ENCODE measurements around the gene NOTCH4.
"Not testable (repeated sequence)": the region's sequence is repeated elsewhere in the genome, so short reads cannot be mapped to it uniquely, and the experiment has no call there.

Gene NOTCH4

GRCh38 chr6:32220021-32220420 is 3.8 kb downstream of the NOTCH4 start:
- no peak overlapping the region for H3K27ac ChIP-seq (ENCODE audit: low read depth in 2 of 2, low read length in 2 of 2)
- no peak overlapping the region for H3K9ac ChIP-seq (ENCODE audit: low read depth in 1 of 2, low read length in 2 of 2)
- H3K4me3 ChIP-seq (ENCODE audit: low read length in 2 of 2): no peak overlapping the region
- H3K9me3 ChIP-seq (ENCODE audit: control insufficient read depth in 2 of 2, low read length in 2 of 2): no peaks in the 10 kb centered on the region
- no peaks in the 10 kb centered on the region for H3K27me3 ChIP-seq (ENCODE audit: control insufficient read depth in 2 of 2, insufficient read depth in 2 of 2, low read length in 2 of 2)
- no peaks in the 10 kb centered on the region for H3K36me3 ChIP-seq (ENCODE audit: control insufficient read depth in 2 of 2, insufficient read depth in 2 of 2, low read length in 2 of 2)
- H3K4me1 ChIP-seq (ENCODE audit: control insufficient read depth in 2 of 2, insufficient read depth in 2 of 2, low read length in 2 of 2): no peaks in the 10 kb centered on the region

GRCh38 chr6:32218167-32218566 is 5.7 kb downstream of the NOTCH4 start:
- Histone ChIP-seq H3K27me3 (ENCODE audit: control insufficient read depth in 2 of 2, insufficient read depth in 2 of 2, low read length in 2 of 2) (no peaks in the 10 kb centered on the region), H3K9ac (ENCODE audit: low read depth in 1 of 2, low read length in 2 of 2) (no peak overlapping the region), H3K4me3 (ENCODE audit: low read length in 2 of 2) (no peak overlapping the region), H3K36me3 (ENCODE audit: control insufficient read depth in 2 of 2, insufficient read depth in 2 of 2, low read length in 2 of 2) (no peaks in the 10 kb centered on the region), H3K27ac (ENCODE audit: low read depth in 2 of 2, low read length in 2 of 2) (no peak overlapping the region), H3K4me1 (ENCODE audit: control insufficient read depth in 2 of 2, insufficient read depth in 2 of 2, low read length in 2 of 2) (no peaks in the 10 kb centered on the region), H3K9me3 (ENCODE audit: control insufficient read depth in 2 of 2, low read length in 2 of 2) (no peaks in the 10 kb centered on the region)

GRCh38 chr6:32216998-32217397 is 6.9 kb downstream of the NOTCH4 start:
- Histone ChIP-seq H3K4me1 (ENCODE audit: control insufficient read depth in 2 of 2, insufficient read depth in 2 of 2, low read length in 2 of 2) (no peaks in the 10 kb centered on the region), H3K27me3 (ENCODE audit: control insufficient read depth in 2 of 2, insufficient read depth in 2 of 2, low read length in 2 of 2) (no peaks in the 10 kb centered on the region), H3K9ac (ENCODE audit: low read depth in 1 of 2, low read length in 2 of 2) (no peak overlapping the region), H3K4me3 (ENCODE audit: low read length in 2 of 2) (no peak overlapping the region), H3K9me3 (ENCODE audit: control insufficient read depth in 2 of 2, low read length in 2 of 2) (no peaks in the 10 kb centered on the region), H3K27ac (ENCODE audit: low read depth in 2 of 2, low read length in 2 of 2) (no peak overlapping the region), H3K36me3 (ENCODE audit: control insufficient read depth in 2 of 2, insufficient read depth in 2 of 2, low read length in 2 of 2) (no peaks in the 10 kb centered on the region)

- H3K9me3 ChIP-seq (ENCODE audit: control insufficient read depth in 2 of 2, low read length in 2 of 2): no peaks in the 10 kb centered on the region
- no peak overlapping the region for H3K27ac ChIP-seq (ENCODE audit: low read depth in 2 of 2, low read length in 2 of 2)
- no peak overlapping the region for H3K4me3 ChIP-seq (ENCODE audit: low read length in 2 of 2)
- H3K36me3 ChIP-seq (ENCODE audit: control insufficient read depth in 2 of 2, insufficient read depth in 2 of 2, low read length in 2 of 2): no peaks in the 10 kb centered on the region
- H3K4me1 ChIP-seq (ENCODE audit: control insufficient read depth in 2 of 2, insufficient read depth in 2 of 2, low read length in 2 of 2): no peaks in the 10 kb centered on the region
- no peak overlapping the region for H3K9ac ChIP-seq (ENCODE audit: low read depth in 1 of 2, low read length in 2 of 2)
- H3K27me3 ChIP-seq (ENCODE audit: control insufficient read depth in 2 of 2, insufficient read depth in 2 of 2, low read length in 2 of 2): no peaks in the 10 kb centered on the region
Measured at GRCh38 chr6:32216285-32216684, 7.6 kb downstream of the NOTCH4 start.

- Histone ChIP-seq H3K9me3 (ENCODE audit: control insufficient read depth in 2 of 2, low read length in 2 of 2) (no peaks in the 10 kb centered on the region), H3K27me3 (ENCODE audit: control insufficient read depth in 2 of 2, insufficient read depth in 2 of 2, low read length in 2 of 2) (no peaks in the 10 kb centered on the region), H3K4me1 (ENCODE audit: control insufficient read depth in 2 of 2, insufficient read depth in 2 of 2, low read length in 2 of 2) (no peaks in the 10 kb centered on the region), H3K4me3 (ENCODE audit: low read length in 2 of 2) (no peak overlapping the region), H3K9ac (ENCODE audit: low read depth in 1 of 2, low read length in 2 of 2) (no peak overlapping the region), H3K36me3 (ENCODE audit: control insufficient read depth in 2 of 2, insufficient read depth in 2 of 2, low read length in 2 of 2) (no peaks in the 10 kb centered on the region), H3K27ac (ENCODE audit: low read depth in 2 of 2, low read length in 2 of 2) (no peak overlapping the region)
Measured at GRCh38 chr6:32215617-32216016, 8.2 kb downstream of the NOTCH4 start.

GRCh38 chr6:32214126-32214525 is 9.7 kb downstream of the NOTCH4 start:
- Histone ChIP-seq H3K36me3 (ENCODE audit: control insufficient read depth in 2 of 2, insufficient read depth in 2 of 2, low read length in 2 of 2) (no peaks in the 10 kb centered on the region), H3K9ac (ENCODE audit: low read depth in 1 of 2, low read length in 2 of 2) (no peak overlapping the region), H3K4me1 (ENCODE audit: control insufficient read depth in 2 of 2, insufficient read depth in 2 of 2, low read length in 2 of 2) (no peaks in the 10 kb centered on the region), H3K27me3 (ENCODE audit: control insufficient read depth in 2 of 2, insufficient read depth in 2 of 2, low read length in 2 of 2) (no peaks in the 10 kb centered on the region), H3K27ac (ENCODE audit: low read depth in 2 of 2, low read length in 2 of 2) (no peak overlapping the region), H3K9me3 (ENCODE audit: control insufficient read depth in 2 of 2, low read length in 2 of 2) (no peaks in the 10 kb centered on the region), H3K4me3 (ENCODE audit: low read length in 2 of 2) (no peak overlapping the region)

GRCh38 chr6:32213649-32214048 is 10.2 kb downstream of the NOTCH4 start:
- no peaks in the 10 kb centered on the region for H3K36me3 ChIP-seq (ENCODE audit: control insufficient read depth in 2 of 2, insufficient read depth in 2 of 2, low read length in 2 of 2)
- no peaks in the 10 kb centered on the region for H3K4me1 ChIP-seq (ENCODE audit: control insufficient read depth in 2 of 2, insufficient read depth in 2 of 2, low read length in 2 of 2)
- no peaks in the 10 kb centered on the region for H3K9me3 ChIP-seq (ENCODE audit: control insufficient read depth in 2 of 2, low read length in 2 of 2)
- H3K27ac ChIP-seq (ENCODE audit: low read depth in 2 of 2, low read length in 2 of 2): no peak overlapping the region
- no peak overlapping the region for H3K4me3 ChIP-seq (ENCODE audit: low read length in 2 of 2)
- no peaks in the 10 kb centered on the region for H3K27me3 ChIP-seq (ENCODE audit: control insufficient read depth in 2 of 2, insufficient read depth in 2 of 2, low read length in 2 of 2)
- peak overlapping the region in 1 of 2 donors; percentile 4 for H3K9ac ChIP-seq (ENCODE audit: low read depth in 1 of 2, low read length in 2 of 2)

- Histone ChIP-seq H3K9ac (ENCODE audit: low read depth in 1 of 2, low read length in 2 of 2) (no peak overlapping the region), H3K9me3 (ENCODE audit: control insufficient read depth in 2 of 2, low read length in 2 of 2) (no peaks in the 10 kb centered on the region), H3K27ac (ENCODE audit: low read depth in 2 of 2, low read length in 2 of 2) (no peak overlapping the region), H3K4me1 (ENCODE audit: control insufficient read depth in 2 of 2, insufficient read depth in 2 of 2, low read length in 2 of 2) (no peaks in the 10 kb centered on the region), H3K27me3 (ENCODE audit: control insufficient read depth in 2 of 2, insufficient read depth in 2 of 2, low read length in 2 of 2) (no peaks in the 10 kb centered on the region), H3K4me3 (ENCODE audit: low read length in 2 of 2) (no peak overlapping the region), H3K36me3 (ENCODE audit: control insufficient read depth in 2 of 2, insufficient read depth in 2 of 2, low read length in 2 of 2) (no peaks in the 10 kb centered on the region)
Measured at GRCh38 chr6:32212076-32212760, 11.6 kb downstream of the NOTCH4 start.

GRCh38 chr6:32211432-32211831 is 12.4 kb downstream of the NOTCH4 start:
- H3K4me3 ChIP-seq (ENCODE audit: low read length in 2 of 2); H3K36me3 ChIP-seq (ENCODE audit: control insufficient read depth in 2 of 2, insufficient read depth in 2 of 2, low read length in 2 of 2); H3K9me3 ChIP-seq (ENCODE audit: control insufficient read depth in 2 of 2, low read length in 2 of 2); H3K9ac ChIP-seq (ENCODE audit: low read depth in 1 of 2, low read length in 2 of 2); H3K27me3 ChIP-seq (ENCODE audit: control insufficient read depth in 2 of 2, insufficient read depth in 2 of 2, low read length in 2 of 2); H3K4me1 ChIP-seq (ENCODE audit: control insufficient read depth in 2 of 2, insufficient read depth in 2 of 2, low read length in 2 of 2); H3K27ac ChIP-seq (ENCODE audit: low read depth in 2 of 2, low read length in 2 of 2): not testable (repeated sequence)

- Histone ChIP-seq H3K9ac (ENCODE audit: low read depth in 1 of 2, low read length in 2 of 2) (no peak overlapping the region), H3K9me3 (ENCODE audit: control insufficient read depth in 2 of 2, low read length in 2 of 2) (no peaks in the 10 kb centered on the region), H3K4me1 (ENCODE audit: control insufficient read depth in 2 of 2, insufficient read depth in 2 of 2, low read length in 2 of 2) (no peaks in the 10 kb centered on the region), H3K27ac (ENCODE audit: low read depth in 2 of 2, low read length in 2 of 2) (no peak overlapping the region), H3K27me3 (ENCODE audit: control insufficient read depth in 2 of 2, insufficient read depth in 2 of 2, low read length in 2 of 2) (no peaks in the 10 kb centered on the region), H3K4me3 (ENCODE audit: low read length in 2 of 2) (no peak overlapping the region), H3K36me3 (ENCODE audit: control insufficient read depth in 2 of 2, insufficient read depth in 2 of 2, low read length in 2 of 2) (no peaks in the 10 kb centered on the region)
Measured at GRCh38 chr6:32210191-32210601, 13.7 kb downstream of the NOTCH4 start.

GRCh38 chr6:32208996-32209395 is 14.9 kb downstream of the NOTCH4 start:
- no peak overlapping the region for H3K9ac ChIP-seq (ENCODE audit: low read depth in 1 of 2, low read length in 2 of 2)
- H3K27me3 ChIP-seq (ENCODE audit: control insufficient read depth in 2 of 2, insufficient read depth in 2 of 2, low read length in 2 of 2): no peaks in the 10 kb centered on the region
- no peaks in the 10 kb centered on the region for H3K9me3 ChIP-seq (ENCODE audit: control insufficient read depth in 2 of 2, low read length in 2 of 2)
- no peaks in the 10 kb centered on the region for H3K4me1 ChIP-seq (ENCODE audit: control insufficient read depth in 2 of 2, insufficient read depth in 2 of 2, low read length in 2 of 2)
- no peaks in the 10 kb centered on the region for H3K36me3 ChIP-seq (ENCODE audit: control insufficient read depth in 2 of 2, insufficient read depth in 2 of 2, low read length in 2 of 2)
- no peak overlapping the region for H3K27ac ChIP-seq (ENCODE audit: low read depth in 2 of 2, low read length in 2 of 2)
- no peak overlapping the region for H3K4me3 ChIP-seq (ENCODE audit: low read length in 2 of 2)

Measured in mucosa of rectum (tissue), 2 donors.